HG02571 (cell line): ENCODE data around the gene RAB4A.
"Not testable (repeated sequence)": the region's sequence is repeated elsewhere in the genome, so short reads cannot be mapped to it uniquely, and the experiment has no call there.

ENCODE experiments used
- ATAC-seq: cut with Tn5 transposase; IDR thresholded peaks from one replicate; pipeline ENCODE4 v1.9.1; 2021; ENCODE audit warnings: mild to moderate bottlenecking, moderate library complexity; ENCODE audit not compliant: unreplicated experiment

The RAB4A gene

DNA sequence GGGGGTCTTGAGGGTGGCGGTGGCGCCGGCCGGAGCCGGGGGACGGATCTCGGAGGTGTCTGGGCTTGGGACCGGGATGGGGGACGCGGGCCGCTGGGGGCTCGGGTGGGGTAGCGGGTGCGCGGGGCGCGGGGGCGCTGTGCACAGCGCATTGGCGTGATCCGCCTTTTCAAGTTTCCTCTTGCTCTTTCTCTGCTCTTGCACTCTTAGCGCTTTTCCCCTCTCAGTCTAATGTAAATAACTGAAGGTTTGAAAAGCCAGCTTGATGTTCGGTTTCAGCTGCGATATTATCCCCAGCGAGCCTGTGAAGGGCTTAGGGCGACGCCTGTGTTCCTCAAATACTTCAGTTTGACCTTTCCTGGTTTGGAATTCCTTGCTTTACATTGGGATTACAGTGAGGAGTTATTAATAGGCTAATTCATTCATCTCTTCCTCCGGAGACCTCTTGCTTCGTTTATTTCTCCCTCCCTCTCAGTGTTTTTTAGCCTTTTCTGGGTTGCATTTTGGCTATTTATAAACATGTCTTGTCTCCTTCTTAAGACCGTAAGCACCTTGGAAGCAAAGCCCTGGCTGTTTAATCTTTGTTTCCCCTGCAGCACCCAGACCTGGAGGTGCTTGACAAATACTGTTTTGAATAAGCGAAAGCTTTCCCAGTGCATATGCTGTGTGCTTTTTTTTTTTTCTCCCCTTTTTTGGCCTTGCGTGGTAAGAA lies 693 bp downstream of the RAB4A start:
- ATAC-seq = peak; percentile 46

DNA sequence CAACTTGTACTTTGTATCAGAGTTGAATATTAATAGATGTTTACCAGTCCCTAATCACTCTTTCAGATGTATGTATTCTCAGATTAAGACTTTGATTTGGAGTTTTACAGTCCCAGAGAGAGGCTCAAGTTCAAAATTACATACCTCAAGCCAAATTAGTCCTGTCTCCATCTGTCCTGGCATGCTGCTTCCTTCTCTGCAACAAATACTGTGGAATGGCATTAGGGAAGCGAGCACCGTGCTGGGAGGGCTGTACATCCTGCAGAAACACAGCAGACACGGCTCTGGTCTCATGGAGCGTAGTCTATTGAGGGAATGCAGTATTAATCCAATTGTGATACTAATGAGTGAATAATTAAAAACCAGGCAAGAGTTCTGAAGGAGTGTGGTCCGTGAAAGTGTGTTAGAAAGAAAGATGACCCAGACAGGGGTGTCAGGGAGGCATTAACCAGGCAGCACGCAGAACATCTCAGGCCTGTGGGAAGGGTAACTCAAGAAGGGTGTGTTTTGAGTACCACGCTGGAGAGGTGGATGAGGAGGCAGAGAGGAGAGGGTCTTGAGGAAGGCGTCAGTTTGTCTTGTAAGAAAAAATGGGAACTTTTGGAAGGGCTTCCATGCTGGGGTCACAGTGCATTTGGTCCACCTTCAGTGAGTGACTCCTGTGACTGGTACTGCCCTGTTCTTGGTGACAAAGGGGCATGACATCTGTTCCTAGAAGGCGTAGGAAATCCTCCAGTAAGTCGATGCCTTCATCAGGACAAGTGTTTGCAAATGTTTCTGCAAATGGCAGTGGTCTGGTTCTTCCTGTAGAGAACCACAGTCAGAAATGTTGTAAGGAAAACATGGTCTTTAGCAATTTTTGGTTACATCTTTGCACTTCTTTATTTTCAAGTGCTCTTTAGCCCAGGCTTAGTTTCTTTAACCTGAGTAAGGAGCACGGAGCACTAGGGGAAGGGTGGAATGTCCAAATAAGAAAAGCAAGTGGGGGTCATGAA lies 1.6 kb downstream of the RAB4A start:
- no peak for ATAC-seq

DNA sequence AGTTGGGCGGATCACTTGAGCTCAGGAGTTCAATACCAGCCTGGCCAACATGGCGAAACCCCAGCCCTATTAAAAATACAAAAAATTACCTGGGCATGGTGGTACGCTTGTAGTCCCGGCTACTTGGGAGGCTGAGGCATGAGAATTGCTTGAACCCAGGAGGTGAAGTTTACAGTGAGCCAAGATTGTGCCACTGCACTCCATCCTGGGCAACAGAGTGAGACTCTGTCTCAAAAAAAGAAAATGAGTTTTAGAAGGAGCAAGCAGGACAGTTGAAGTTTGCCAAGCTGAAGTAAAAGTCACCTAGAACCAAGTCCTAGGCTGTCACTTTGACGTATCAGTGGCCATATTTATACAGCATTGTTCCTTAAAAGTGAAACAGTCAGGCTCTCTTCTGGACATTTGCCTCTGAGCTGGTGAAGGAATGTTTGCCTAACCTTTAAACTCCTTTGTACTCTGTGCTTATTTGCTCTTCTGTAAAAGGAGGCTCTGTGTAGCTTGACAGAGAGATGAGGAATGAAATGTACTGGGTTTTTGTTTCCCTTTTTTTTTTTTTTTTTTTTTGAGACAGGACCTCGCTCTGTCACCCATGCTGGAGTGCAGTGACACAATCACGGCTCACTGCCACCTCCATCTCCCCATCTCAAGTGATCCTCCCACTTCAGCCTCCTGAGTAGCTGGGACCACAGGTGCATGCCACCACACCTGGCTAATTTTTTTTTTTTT lies 2.8 kb downstream of the RAB4A start:
- ATAC-seq = no peak

DNA sequence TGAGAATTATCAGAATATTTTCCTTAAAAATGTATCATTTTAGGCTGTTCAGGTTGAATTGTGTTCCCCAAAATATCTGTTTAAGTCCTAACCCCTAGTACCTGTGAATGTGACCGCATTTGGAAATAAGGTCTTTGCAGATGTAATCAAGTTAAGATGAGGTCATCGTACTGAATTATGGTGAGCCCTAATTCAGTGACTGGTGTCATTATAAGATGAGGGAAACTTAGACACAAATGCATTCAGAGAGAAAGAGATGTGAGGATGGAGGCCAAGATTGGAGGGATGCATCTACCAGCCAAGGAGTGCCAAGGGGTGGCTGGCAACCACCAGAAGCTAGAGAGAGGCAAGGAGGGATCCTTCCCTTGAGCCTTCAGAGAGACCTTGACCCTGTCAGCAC lies 4.1 kb downstream of the RAB4A start:
- no peak for ATAC-seq

DNA sequence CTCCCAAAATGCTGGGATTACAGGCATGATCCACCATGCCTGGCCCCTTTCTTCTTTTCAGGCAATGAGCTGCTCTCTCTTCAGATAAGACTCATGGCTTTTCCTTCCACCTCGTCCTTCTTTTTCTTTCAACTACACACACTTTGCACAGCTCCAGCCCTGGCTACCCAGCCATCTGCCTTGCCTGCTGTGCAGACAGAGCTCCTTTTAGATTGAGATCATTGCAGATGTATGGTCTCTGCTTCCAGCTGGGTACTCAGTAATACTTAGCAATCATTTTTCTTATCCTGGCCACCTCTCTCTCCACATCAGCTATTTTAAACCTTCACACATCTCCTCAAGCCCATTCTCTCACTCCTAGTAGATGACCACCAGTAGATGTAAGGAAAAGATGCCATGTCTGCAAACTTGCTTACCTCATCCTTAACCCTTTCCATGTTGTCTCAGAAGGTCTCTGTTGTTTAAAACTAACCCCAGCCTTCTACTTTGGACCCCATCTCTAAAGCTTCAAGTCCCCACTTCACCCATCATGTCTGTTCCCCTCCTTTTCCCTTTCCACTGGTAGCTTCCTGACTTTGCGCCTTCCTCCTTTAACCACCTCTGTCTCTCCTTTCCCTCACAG lies 7.3 kb downstream of the RAB4A start:
- ATAC-seq = no peak

DNA sequence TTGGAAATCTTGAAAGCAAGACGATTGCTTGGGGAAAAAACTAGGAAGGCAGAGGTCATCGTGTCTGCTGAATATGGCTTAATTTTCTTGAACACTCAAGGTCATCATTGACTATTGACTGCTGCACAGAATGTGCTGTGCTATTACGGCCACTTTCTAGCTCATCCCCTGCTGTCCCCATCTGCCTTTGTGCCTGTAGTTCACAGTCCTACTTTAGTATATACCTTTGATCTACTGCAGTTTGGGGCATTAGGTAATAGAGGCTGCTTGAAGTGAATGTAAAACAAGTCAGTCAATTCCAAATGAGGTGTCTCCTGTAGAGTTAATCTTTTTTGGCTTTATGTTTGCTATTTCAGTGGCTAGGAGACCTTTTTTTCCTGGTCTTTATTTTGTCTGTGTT lies 8.3 kb downstream of the RAB4A start:
- ATAC-seq = no peak

DNA sequence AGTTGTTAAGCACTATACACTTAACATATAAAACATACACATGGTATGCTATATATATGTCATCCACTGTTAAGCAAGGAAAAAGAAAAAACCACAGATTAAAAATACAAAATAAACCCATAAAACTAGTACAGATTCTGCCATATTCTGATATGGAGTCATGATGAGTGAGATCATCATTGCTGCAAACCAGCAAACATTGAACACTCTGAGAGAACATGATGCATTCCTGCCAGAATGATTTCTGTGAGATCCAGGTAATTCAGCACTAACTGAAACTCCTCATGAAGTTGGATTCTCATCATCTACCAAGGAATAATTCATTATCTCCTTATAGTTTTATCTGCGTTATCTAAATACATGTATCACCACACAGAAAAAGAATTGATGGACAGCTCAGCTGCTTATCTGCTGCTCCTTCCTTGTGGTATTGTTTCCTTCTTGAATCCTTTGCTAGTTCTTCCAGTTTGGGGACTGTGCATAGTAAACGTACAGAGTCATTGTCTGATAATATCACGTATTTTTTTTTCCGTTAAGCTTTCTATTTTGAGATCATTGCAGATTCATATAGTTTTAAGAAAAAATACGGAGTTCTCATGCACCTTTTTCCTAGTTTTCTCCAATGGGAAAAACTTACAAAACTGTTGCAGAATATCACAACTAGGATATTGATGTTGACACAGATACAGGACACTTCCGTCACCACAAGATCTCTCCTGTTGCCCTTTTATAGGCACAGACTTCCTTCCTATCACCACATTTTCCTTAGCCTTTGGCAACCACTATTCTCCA lies 9.3 kb downstream of the RAB4A start:
- no peak for ATAC-seq

DNA sequence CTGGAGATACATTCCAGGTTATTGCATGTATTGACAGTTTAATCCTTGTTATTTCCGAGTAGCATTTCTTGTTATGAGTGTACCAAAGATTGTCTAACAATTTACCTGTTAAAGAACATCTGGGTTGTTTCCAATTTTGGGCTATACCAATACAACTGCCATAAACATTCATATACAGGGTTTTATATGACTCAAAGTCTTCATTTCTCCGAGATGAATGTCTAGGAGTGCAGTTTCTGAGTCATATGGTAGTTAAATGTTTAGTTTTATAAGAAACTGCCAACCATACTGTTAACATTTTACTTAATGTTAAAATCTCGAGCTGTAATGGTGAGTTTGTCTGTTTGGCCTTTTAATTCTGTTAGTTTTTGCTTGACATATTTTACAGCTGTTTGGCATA lies 10.0 kb downstream of the RAB4A start:
- no peak for ATAC-seq

DNA sequence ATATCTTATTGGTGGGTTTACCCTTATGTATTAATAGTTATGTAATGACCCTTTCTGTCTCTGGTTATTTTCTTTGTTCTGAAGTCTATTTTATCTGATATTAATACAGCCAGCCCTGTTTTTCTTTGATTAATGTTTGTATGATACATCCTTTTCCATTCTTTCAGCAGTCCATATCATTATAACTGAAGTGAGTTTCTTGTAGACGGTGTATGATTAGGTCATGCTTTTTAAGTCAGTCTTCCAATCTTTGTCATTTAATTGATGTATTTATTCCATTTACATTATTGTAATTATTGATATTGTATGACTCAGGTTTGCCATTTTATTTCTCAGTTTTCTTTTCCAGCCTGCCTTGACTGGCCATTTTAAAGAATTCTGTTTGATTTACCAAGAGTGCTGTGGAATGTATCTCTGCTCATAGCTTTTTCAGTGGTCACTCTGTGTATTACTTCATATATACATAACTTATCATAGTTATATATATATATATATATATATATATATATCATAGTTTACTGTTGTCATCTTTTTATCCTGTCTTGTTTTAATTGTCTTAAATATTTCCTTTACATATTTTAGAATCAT lies 10.5 kb downstream of the RAB4A start:
- ATAC-seq = no peak

DNA sequence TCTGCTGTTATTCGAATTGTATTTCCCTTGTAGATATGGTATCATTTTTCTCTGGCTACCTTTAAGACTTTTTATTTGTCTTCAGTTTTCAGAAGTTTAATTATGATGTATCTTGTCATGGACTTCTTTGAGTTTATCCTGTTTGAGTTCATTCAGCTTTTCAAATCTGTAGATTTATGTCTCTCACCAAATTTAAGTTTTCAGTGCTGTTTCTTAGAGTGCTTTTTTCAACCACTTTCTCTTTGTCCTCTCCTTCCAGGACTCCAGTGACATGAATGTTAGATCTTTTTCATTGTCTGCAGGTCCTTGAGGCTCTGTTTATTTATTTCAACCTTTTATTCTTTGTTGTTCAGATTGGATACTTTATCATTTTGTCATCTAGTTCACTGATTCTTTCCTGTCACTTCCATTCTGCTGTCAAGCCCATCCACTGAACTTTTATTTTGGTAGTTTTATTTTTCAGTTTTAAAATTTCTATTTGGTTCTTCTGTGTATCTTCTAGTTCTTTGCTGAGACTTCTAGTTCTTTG lies 11.4 kb downstream of the RAB4A start:
- no peak for ATAC-seq

DNA sequence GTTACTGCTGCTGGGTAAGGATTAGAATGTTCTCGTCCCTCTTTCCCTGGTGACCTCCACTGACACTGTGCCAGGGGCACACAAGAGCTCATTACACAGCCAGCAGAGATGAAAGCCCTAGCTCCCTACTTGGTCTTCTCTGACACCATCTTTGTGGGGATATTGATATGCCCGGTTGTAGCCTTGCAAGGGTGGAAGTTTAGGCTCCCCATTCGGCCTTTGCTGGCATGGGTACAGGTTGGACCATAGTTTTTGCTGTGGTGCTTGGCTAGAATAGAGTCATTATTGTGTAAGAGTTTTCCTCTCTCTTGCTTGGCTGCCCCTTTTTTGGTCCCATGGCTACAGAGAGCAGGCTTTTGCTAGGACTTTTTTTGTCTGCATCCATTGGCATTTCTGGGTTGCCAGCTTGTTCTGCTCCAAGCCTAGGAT lies 12.3 kb downstream of the RAB4A start:
- no peak for ATAC-seq

DNA sequence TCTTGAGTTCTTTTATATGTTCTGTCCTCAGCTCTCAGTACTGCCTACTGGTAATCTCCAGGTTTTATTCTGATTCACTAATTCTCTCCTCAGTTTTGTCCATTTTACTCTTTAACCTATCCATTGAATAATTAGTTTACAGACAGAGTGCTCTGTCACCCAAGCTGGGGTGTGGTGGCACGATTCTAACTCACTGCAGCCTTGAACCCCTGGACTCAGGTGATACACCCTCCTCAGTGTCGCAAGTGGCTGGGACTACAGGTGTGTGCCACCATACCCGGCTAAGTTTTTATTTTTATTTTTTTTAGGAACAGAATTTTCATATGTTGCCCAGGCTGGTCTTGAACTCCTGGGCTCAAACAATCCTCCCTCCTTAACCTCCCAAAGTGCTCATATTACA lies 14.0 kb downstream of the RAB4A start:
- ATAC-seq = no peak

DNA sequence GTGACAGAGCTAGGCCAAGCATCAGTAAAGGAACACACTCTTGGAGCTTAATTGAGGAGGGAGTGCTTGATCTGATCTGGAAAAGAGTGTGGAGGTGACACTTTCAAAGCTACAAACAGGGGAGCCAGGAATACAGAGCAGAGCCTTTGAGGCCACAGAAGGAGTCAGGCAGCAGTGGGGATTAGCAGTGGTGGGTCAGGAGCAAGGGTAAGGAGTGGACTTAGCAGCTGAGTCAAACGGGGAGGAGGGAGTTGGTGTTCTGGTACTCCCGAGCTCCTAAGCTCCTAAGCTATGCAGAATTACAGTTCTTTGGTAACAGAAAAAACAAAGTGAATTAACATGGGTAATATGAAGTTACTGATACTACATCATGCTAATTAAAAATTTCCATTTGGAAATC lies 14.5 kb downstream of the RAB4A start:
- ATAC-seq = no peak

DNA sequence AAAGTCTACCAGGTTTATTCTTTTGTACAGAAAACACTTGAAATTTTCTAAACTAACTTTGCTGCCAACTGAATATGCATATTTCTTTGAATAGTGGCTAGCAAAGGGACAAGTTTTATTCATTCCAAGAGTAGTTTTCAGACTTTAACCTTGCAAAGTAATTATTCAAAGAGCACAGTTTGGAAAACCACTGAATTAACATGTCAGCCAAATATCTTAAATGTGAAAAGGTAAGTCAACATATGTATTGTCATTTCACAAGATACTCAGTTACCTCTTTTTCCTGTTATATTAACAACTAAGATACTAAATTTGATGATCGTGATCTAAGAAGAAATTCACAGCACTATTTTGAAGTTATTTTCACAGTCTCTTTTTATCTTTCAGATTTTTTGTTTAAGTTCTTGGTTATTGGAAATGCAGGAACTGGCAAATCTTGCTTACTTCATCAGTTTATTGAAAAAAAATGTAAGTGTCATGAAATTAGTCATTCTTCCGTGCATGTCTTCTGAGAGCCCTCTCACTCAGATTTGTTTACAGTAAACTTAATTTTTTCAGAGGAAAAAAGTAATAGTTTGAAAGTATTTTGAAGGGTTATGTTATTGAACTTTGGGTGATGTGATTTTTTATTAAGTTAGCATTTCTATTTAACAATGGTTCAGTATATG lies 15.3 kb downstream of the RAB4A start:
- no peak for ATAC-seq

DNA sequence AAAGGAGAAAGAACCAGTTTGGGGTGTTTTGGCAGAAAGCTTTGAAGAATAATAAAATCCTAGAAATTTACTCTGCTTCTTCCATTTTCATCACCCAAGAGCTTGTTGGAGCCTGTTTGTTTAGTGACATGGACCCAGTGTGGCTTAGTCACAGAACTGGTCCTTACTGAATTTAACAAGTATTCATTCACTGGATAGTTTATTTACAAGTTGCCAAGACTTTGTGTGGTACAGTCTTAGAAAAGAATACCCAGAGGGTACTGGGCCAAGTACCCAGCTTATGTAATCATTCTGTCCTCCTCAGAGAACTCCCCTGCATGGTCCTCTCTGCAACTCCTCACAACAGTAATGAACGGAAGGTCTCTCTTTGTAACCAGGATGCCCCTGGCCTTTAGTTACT lies 16.4 kb downstream of the RAB4A start:
- no peak for ATAC-seq

DNA sequence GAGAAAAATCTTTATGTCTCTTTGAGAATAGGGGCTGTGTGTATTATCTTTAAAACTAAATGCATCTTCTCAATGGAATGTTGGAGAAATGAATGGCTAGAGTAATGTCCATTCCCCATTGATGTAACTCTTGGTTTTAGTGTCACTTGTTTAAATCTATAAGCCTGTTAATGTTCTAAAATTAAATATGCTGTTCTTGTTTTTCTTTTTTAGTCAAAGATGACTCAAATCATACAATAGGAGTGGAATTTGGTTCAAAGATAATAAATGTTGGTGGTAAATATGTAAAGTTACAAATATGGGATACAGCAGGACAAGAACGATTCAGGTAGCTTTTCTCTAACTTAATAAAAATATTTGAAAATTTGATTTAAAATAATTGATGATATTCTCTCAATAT lies 17.6 kb downstream of the RAB4A start:
- no peak for ATAC-seq

DNA sequence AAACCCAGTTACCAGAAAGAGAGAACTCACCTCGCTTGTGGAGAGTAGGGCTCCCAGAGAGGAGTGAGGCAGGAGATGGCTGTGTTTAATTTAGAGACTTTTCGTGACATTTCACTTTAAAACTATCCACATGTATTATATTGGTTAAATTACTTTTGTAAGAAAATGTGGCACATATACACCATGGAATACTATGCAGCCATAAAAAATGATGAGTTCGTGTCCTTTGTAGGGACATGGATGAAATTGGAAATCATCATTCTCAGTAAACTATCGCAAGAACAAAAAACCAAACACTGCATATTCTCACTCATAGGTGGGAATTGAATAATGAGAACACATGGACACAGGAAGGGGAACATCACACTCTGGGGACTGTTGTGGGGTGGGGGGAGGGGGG lies 20.8 kb downstream of the RAB4A start:
- ATAC-seq = not testable (repeated sequence)

DNA sequence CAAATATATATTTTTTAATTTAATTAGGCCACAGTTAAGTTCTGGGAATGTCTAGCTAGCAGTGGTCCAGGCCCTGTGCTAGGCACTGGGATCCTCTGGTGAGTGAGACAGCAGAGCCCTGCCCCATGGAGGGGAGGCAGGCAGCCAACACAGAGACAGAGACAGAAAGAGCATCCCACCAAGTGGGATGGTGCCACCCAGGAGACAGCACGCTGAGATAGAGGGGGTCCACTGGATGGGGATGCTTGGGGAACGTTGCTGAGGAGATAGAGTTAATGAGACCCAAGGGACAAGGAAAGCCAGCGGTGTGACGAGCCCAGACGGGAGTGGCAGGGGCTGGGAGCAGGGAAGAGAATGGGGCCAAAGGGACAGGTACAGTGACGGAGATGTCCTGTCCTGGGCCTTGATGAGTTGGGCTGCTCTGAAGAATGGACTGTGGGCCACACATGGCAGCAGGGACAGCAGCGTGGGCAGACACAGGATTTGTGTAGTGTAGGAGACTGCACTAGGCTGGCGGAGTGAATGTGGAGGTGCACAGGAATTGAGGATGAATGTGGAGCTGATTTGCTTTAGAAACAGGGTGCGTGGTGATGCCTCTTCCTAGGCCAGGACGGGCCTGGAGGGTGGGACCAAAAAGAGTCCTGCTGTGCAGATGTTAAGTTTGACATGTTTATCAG lies 22.8 kb downstream of the RAB4A start:
- no peak for ATAC-seq
